HG02610 (cell line): Measurements from ENCODE around the gene HMGB2.

ENCODE experiments used
- ATAC-seq: cut with Tn5 transposase; IDR thresholded peaks from one replicate; pipeline ENCODE4 v1.9.1; 2021; ENCODE audit warnings: mild to moderate bottlenecking, moderate library complexity; ENCODE audit not compliant: unreplicated experiment

The HMGB2 gene

DNA sequence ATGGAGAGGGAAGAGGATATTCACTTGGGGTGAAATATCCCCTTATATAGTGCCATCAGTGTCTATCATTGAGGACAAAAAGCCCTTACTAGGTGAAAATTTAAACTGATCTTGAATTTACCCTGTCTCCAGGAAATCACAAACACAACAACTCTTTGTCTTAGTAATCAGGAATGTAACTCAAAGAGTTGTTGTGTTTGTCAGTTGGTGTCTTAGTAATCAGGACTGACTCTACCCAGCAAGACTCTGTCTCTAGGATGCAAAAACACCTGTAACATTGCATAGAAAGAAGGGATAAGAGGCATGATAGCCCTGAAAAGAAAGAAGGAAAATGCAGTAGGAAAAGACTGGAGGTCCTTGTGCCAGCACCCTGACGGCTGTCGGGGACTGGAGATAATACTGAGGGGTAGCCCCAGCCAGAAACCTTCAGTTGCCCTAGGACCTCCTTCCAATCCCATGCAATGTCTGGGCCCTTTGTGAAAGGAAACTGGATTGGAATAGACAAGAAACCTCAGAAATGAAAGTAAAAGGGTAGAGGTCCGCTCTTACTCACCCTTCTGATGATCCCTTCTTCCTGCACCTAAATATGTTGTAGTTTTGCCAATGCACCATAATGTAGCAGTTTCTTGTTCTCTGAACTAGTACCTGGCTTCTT, 45.3 kb downstream of the HMGB2 start:
- ATAC-seq: peak; percentile 55

DNA sequence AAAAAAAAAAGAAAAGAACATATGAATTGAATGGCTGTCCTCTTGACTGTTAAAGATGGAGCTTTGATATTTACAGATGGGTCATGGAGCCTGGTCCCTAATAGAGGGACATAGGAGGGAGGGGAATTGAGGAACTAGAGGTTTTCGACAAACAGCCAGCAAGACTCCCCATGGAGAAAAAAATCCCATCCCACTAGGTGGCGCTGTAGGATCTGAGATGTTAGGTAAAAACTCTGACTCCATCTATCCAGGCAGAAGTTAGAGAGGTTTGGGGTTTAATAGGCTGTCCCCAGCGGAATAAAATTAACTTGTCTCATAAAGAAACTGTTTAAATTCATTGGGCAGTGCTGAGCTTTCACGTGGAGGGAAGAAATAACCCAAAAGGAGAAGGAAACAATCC, 45.9 kb downstream of the HMGB2 start:
- ATAC-seq: peak; percentile 42

DNA sequence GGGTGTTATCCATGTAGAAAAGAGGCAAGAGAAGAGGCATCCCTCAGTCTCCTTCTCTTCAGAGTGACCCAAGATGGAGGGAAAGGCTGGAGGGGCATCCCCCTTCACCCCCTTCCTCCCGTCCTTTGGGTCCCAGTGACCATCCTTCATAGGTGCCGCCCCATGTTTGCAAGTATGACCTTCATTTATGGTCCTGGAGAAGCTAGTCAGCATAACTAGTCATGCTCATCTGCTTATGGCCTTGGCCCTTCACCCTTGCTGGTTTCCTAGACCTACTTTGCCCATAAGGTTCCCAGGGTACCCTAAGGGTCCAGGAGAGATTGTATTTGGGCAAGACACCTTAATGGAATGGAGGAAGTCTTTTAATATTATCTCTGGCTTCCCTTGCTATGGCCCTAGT, 46.7 kb downstream of the HMGB2 start:
- ATAC-seq: no peak

DNA sequence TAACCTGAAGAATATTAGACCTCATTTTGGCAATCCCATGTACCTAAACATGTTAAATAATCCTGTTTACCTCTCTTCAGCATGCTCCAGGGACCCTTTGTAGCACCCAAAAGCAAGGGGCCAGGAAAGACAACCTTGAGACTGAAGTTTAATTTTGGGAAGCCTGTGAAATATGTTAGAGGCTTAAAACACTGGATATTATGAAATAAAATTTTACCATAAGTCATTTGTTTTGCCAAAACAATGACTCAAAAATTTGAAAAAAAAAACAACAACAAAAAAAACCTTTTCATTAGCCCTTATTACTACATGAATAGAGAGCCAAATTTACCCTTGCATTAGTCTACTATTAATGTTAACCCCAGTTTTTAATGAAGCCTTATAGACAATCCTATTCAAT, 49.7 kb downstream of the HMGB2 start:
- no peak for ATAC-seq

DNA sequence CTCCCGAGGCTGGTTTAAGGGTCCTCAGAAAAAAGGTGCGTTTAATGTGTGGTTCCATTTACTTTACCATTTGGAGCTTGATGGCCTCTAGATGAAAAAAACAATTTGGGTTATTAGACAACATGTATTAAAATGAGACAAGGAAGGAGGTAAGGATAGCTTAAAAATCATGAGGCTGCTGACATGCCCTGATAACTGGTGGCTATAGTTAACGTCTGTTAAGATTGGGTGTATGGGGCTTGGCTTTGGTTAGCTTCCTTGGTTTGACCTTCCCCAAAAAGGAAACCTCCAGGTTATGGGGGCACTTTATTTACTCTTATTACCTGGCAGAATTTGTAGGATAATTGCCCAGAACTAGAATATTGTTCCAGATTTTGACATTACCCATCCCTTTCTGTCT, 51.5 kb downstream of the HMGB2 start:
- ATAC-seq: no peak

- no peak for ATAC-seq
Measured at GRCh38 chr4:173282256-173282562, 51.9 kb downstream of the HMGB2 start.

- ATAC-seq: no peak
Measured at GRCh38 chr4:173281406-173282255, 52.5 kb downstream of the HMGB2 start.
